Osteocyte (in vitro differentiated cells): ENCODE measurements around the gene NPEPL1. TPM values are rescaled to one million over a fixed set of nuclear protein-coding genes. Genes with fewer than 3 reads are reported as not detected.
A peak's percentile ranks its signal among the peaks of the same experiment; 100 is the strongest.

Source experiments
- DNase-seq: peaks from one replicate; pipeline ENCODE4 v3.0.0; 2021; ENCODE audit warnings: mixed read lengths; ENCODE audit not compliant: unreplicated experiment; ENCODE audit errors: extremely low spot score
- H3K27ac Mint-ChIP-seq: one replicate; pipeline ENCODE4 v1.8.0; 2021; ENCODE audit warnings: mild to moderate bottlenecking, mixed read lengths; ENCODE audit not compliant: unreplicated experiment
- H3K27me3 Mint-ChIP-seq: one replicate; pipeline ENCODE4 v1.8.0; 2021; ENCODE audit warnings: mixed read lengths; ENCODE audit not compliant: unreplicated experiment
- H3K36me3 Mint-ChIP-seq: one replicate; pipeline ENCODE4 v1.8.0; 2021; ENCODE audit warnings: mixed read lengths; ENCODE audit not compliant: unreplicated experiment
- H3K4me1 Mint-ChIP-seq: one replicate; pipeline ENCODE4 v1.8.0; 2021; ENCODE audit warnings: mixed read lengths; ENCODE audit not compliant: unreplicated experiment
- H3K4me3 Mint-ChIP-seq: one replicate; pipeline ENCODE4 v1.8.0; 2021; ENCODE audit warnings: mild to moderate bottlenecking, moderate library complexity, mixed read lengths; ENCODE audit not compliant: unreplicated experiment
- H3K9me3 Mint-ChIP-seq: one replicate; pipeline ENCODE4 v1.8.0; 2021; ENCODE audit warnings: mixed read lengths; ENCODE audit not compliant: unreplicated experiment
- total RNA-seq: library from RNA; stranded (reverse); gene quantifications from 2 replicates; pipeline ENCODE4 v1.2.1, GENCODE V29; 2021
- TF ChIP-seq, protein P1 (sequence below): fragments of 200-600 bp; sonication (generic); IDR thresholded peaks from 2 replicates; pipeline ENCODE4 v1.5.0; 2021; ENCODE audit warnings: antibody characterized with exemption, mild to moderate bottlenecking, moderate library complexity

NPEPL1 gene
- total RNA-seq, 1 donor from 2014 or later = 13.6 TPM

DNA sequence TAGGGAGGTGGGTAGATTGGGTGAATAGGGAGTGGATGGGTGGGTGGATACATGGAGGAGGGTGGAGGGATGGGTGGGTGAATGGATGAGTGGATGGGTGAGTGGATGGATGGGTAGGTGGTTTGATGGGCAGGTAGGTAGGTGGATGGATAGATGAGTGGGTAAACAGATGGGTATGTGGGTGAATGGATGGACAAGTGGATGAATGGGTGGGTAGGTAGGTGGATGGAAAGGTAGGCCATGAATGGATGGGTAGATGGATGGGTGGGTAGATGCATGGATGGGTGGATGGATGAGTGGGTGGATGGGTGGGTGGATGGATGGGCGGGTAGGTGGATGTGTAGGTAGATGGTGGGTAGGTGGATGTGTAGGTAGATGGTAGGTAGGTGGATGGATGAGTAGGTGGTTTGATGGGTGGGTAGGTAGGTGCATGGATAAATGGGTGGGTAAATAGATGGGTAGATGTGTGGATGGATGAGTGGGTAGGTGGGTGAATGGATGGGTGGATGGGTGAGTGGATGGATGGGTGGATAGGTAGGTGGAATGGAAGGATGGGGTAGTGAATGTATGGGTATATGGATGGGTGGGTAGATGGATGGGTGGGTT is 51.4 kb downstream of the NPEPL1 start:
- H3K4me1 Mint-ChIP-seq = no peaks in the 10 kb centered on the region
- TF ChIP-seq, protein P1, sequence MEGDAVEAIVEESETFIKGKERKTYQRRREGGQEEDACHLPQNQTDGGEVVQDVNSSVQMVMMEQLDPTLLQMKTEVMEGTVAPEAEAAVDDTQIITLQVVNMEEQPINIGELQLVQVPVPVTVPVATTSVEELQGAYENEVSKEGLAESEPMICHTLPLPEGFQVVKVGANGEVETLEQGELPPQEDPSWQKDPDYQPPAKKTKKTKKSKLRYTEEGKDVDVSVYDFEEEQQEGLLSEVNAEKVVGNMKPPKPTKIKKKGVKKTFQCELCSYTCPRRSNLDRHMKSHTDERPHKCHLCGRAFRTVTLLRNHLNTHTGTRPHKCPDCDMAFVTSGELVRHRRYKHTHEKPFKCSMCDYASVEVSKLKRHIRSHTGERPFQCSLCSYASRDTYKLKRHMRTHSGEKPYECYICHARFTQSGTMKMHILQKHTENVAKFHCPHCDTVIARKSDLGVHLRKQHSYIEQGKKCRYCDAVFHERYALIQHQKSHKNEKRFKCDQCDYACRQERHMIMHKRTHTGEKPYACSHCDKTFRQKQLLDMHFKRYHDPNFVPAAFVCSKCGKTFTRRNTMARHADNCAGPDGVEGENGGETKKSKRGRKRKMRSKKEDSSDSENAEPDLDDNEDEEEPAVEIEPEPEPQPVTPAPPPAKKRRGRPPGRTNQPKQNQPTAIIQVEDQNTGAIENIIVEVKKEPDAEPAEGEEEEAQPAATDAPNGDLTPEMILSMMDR = no peak
- no peak overlapping the region for H3K4me3 Mint-ChIP-seq
- H3K9me3 Mint-ChIP-seq = no peaks in the 10 kb centered on the region
- H3K36me3 Mint-ChIP-seq = no peaks in the 10 kb centered on the region
- DNase-seq = no peak
- no peak overlapping the region for H3K27ac Mint-ChIP-seq
- peaks cover 44% of the 10 kb centered on the region for H3K27me3 Mint-ChIP-seq

DNA sequence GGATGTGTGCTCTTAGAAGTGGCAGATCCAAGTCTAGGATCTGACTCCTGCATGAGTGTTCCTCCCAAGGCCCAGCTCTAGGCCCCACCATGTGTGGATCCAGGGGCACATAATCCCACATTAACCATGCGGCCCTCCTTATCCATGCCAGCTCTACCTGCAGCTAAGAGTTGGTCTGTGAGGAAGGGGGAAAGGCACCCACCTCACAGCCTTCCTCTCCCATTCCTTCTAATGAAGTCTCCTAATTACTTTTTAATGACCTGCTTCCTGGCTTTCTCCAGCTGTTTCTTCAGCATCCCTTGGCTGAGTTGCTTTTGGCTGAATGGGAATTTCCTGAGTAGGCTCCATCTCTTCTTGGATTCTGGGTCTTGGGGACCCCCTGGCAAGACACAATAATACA is 52.2 kb downstream of the NPEPL1 start:
- H3K4me1 Mint-ChIP-seq = no peaks in the 10 kb centered on the region
- no peak for DNase-seq
- H3K27me3 Mint-ChIP-seq = peaks cover 38% of the 10 kb centered on the region
- no peaks in the 10 kb centered on the region for H3K9me3 Mint-ChIP-seq
- H3K4me3 Mint-ChIP-seq = no peak overlapping the region
- no peaks in the 10 kb centered on the region for H3K36me3 Mint-ChIP-seq
- TF ChIP-seq, protein P1 = no peak
- H3K27ac Mint-ChIP-seq = no peak overlapping the region

DNA sequence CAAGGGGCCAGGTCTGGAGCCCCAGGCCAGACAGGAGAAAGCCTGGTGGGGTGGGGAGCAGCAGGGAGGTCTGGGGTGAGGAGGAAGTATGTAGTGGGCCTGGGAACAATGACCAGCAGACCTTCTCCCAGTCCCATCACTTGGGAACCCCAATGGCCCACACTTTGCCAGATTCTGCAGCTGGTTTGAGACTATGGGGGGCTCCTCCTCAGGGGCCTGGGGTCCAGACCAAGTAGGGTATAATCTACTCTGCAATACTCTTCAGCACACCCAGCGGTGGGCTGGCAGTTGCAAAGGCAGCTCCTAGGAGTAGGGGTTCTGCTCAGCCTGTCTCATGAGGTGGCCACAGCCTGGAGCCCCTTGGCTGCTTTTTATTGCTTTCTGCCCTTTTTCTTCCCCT is 52.8 kb downstream of the NPEPL1 start:
- TF ChIP-seq, protein P1 = no peak
- Mint-ChIP-seq H3K9me3 (no peaks in the 10 kb centered on the region), H3K36me3 (no peaks in the 10 kb centered on the region), H3K27me3 (peaks cover 33% of the 10 kb centered on the region), H3K27ac (no peak overlapping the region), H3K4me3 (no peak overlapping the region), H3K4me1 (no peaks in the 10 kb centered on the region)
- DNase-seq = peak; percentile 70

DNA sequence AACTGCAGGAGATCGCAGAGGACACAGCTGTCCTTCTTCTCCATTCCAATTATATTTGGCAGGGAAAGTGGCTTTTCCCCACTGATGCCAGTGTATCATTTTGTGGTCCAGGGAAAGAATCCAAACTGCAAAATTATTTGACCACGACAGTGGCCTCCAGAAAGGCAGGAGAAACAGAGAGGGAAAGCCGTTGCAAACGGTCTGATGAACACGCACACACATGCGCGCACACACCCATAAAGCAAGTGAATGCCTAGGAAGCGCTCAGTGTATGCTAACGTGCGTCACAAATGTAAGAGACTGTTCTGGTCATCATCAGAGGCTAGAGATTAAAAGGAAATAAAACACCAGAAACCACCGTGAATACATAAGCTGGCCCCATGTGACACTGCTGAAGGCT is 54.0 kb downstream of the NPEPL1 start:
- no peaks in the 10 kb centered on the region for H3K4me1 Mint-ChIP-seq
- no peaks in the 10 kb centered on the region for H3K36me3 Mint-ChIP-seq
- H3K9me3 Mint-ChIP-seq = no peaks in the 10 kb centered on the region
- TF ChIP-seq, protein P1 = no peak
- H3K4me3 Mint-ChIP-seq = no peak overlapping the region
- no peak for DNase-seq
- no peak overlapping the region for H3K27ac Mint-ChIP-seq
- peaks cover 29% of the 10 kb centered on the region for H3K27me3 Mint-ChIP-seq

DNA sequence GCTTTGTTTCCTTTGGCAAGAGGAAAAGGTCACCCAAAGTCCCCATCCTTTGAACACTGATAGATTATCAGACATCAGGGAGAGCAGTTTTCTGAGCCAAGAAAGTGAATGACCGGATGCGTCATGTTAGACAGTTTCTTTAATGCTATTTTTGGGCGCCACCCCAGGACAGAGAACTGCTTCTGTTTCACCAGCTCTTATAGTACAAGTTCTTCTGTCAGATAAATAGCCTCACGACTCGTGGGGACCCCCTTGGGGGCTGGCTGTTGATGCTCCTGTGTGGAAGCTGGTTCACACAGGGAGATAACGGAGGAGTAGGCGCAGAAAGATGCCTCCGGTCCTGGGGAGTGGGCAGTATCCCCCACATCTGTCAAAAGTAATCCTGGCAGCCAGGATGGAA is 54.6 kb downstream of the NPEPL1 start:
- no peaks in the 10 kb centered on the region for H3K36me3 Mint-ChIP-seq
- H3K4me1 Mint-ChIP-seq = no peaks in the 10 kb centered on the region
- peak; percentile 59 for DNase-seq
- no peaks in the 10 kb centered on the region for H3K9me3 Mint-ChIP-seq
- TF ChIP-seq, protein P1 = no peak
- no peak overlapping the region for H3K4me3 Mint-ChIP-seq
- no peak overlapping the region for H3K27ac Mint-ChIP-seq
- peaks cover 29% of the 10 kb centered on the region for H3K27me3 Mint-ChIP-seq
